ENCODE data around the gene GPR146. TPM values are rescaled to one million over a fixed set of nuclear protein-coding genes. Genes with fewer than 3 reads are reported as not detected.

The GPR146 gene
- total and polyA plus RNA-seq, 8 donors: 6.3 to 18.9 (median 7.9) TPM

- intact Hi-C loops (cut with DNase I): no loop called here
- Histone ChIP-seq H3K4me1 (no peaks in the 10 kb centered on the region), H3K4me3 (no peak overlapping the region), H3K27ac (no peak overlapping the region), H3K27me3 (no peaks in the 10 kb centered on the region), H3K36me3 (peaks cover 0 to 9% of the 10 kb centered on the region in 2 donors), H3K9me3 (peaks cover 0 to 6% of the 10 kb centered on the region in 2 donors)
- DNase-seq (no peak), ATAC-seq (no peak)
- TF ChIP-seq, protein P1, sequence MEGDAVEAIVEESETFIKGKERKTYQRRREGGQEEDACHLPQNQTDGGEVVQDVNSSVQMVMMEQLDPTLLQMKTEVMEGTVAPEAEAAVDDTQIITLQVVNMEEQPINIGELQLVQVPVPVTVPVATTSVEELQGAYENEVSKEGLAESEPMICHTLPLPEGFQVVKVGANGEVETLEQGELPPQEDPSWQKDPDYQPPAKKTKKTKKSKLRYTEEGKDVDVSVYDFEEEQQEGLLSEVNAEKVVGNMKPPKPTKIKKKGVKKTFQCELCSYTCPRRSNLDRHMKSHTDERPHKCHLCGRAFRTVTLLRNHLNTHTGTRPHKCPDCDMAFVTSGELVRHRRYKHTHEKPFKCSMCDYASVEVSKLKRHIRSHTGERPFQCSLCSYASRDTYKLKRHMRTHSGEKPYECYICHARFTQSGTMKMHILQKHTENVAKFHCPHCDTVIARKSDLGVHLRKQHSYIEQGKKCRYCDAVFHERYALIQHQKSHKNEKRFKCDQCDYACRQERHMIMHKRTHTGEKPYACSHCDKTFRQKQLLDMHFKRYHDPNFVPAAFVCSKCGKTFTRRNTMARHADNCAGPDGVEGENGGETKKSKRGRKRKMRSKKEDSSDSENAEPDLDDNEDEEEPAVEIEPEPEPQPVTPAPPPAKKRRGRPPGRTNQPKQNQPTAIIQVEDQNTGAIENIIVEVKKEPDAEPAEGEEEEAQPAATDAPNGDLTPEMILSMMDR (IDR thresholded peaks at IDR 0.05): no peak
These were observed 26.6 kb upstream of the GPR146 start for GRCh38 chr7:1017586-1018333.

DNA sequence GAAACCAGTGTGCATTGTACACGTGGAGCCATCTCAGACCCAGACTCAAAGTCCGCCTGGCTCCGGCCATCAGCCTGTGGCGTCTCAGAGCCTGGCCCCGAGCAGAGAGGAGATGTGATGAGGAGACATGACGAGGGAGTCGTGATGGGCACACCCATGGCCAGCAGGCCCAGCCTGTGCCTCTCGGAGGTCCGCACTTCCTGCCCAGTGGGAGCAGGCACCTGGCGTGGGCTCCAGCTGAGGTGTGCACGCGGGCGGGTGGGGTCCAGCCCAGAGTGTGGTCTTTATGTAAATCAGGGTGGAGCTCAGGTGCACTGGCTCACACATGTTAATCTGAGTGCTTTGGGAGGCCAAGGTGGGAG, 26.0 kb upstream of the GPR146 start:
- H3K4me3 ChIP-seq: no peak overlapping the region
- peaks cover 0 to 9% of the 10 kb centered on the region in 2 donors for H3K36me3 ChIP-seq
- TF ChIP-seq, protein P1 (IDR thresholded peaks at IDR 0.05): no peak
- H3K4me1 ChIP-seq: no peaks in the 10 kb centered on the region
- H3K27me3 ChIP-seq: no peaks in the 10 kb centered on the region
- peaks cover 0 to 6% of the 10 kb centered on the region in 2 donors for H3K9me3 ChIP-seq
- intact Hi-C loops (cut with DNase I): no loop called here
- ATAC-seq: no peak
- peak in 1 of 4 donors; percentile 69 for DNase-seq
- no peak overlapping the region for H3K27ac ChIP-seq

GRCh38 chr7:1019255-1019785, 25.0 kb upstream of the GPR146 start:
- H3K9me3 ChIP-seq: peaks cover 0 to 6% of the 10 kb centered on the region in 2 donors
- ATAC-seq (no peak), DNase-seq (peak in 1 of 4 donors; percentile 65)
- H3K4me1 ChIP-seq: peaks cover 0 to 3% of the 10 kb centered on the region in 2 donors
- no peak overlapping the region for H3K27ac ChIP-seq
- intact Hi-C loops (cut with DNase I): no loop called here
- H3K4me3 ChIP-seq: no peak overlapping the region
- TF ChIP-seq, protein P1 (IDR thresholded peaks at IDR 0.05): no peak
- H3K36me3 ChIP-seq: peaks cover 0 to 9% of the 10 kb centered on the region in 2 donors
- H3K27me3 ChIP-seq: no peaks in the 10 kb centered on the region

- ATAC-seq (no peak), DNase-seq (peak in 1 of 4 donors; percentile 68)
- H3K27me3 ChIP-seq: no peaks in the 10 kb centered on the region
These were observed 24.3 kb upstream of the GPR146 start for GRCh38 chr7:1019789-1020610.

More at GRCh38 chr7:1019789-1020610, 24.3 kb upstream of the GPR146 start:
- TF ChIP-seq, protein P1 (IDR thresholded peaks at IDR 0.05): no peak
- Histone ChIP-seq H3K9me3 (peaks cover 0 to 6% of the 10 kb centered on the region in 2 donors), H3K27ac (no peak overlapping the region), H3K4me3 (no peak overlapping the region), H3K4me1 (peaks cover 0 to 8% of the 10 kb centered on the region in 2 donors), H3K36me3 (peaks cover 0 to 9% of the 10 kb centered on the region in 2 donors)
- intact Hi-C loops (cut with DNase I): no loop called here

Data from left lung (tissue), 10 donors.